Esophagus muscularis mucosa (tissue), 4 donors: Measurements from ENCODE around the gene KCTD11.
"Not testable (repeated sequence)": the region's sequence is repeated elsewhere in the genome, so short reads cannot be mapped to it uniquely, and the experiment has no call there.

Experiments
- CTCF ChIP-seq, 3 experiments: fragments of 200-600 bp in 2 of 3; fragments of 450-650 bp in 1 of 3; sonication (generic) in 2 of 3; IDR thresholded peaks; one replicate each; pipeline ENCODE4 v1.5.1; 2017 to 2019; ENCODE audit warnings: antibody characterized with exemption in 3 of 3, mild to moderate bottlenecking in 2 of 3, moderate library complexity in 1 of 3
- EP300 ChIP-seq: sonication (generic); formaldehyde crosslinking; IDR thresholded peaks from one replicate; pipeline ENCODE4 v1.6.1; 2017; ENCODE audit warnings: antibody characterized with exemption
- POLR2A ChIP-seq: fragments of 450-650 bp; IDR thresholded peaks from one replicate; pipeline ENCODE4 v1.6.1; 2017; ENCODE audit warnings: antibody characterized with exemption, moderate library complexity, mild to moderate bottlenecking, low read depth
- POLR2AphosphoS5 ChIP-seq, 2 donors: sonication (generic); formaldehyde crosslinking; IDR thresholded peaks; one replicate each; pipeline ENCODE4 v1.6.1; 2017; ENCODE audit warnings: antibody characterized with exemption in 2 of 2

DNA sequence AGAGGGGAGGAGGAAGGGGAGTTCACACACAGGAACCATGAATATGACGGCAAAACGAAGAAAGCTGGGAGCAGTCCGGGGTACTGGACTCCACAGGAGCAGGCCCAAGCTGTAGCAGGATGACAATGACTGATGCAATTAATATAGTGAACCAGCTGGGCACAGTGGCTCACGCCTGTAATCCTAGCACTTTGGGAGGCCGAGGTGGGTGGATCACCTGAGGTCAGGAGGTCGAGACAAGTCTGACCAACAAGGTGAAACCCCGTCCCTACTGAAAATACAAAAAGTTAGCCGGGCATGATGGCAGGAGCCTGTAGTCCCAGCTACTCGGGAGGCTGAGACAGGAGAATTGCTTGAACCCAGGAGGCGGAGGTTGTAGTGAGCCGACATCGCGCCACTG, 16.2 kb upstream of the KCTD11 start:
- not testable (repeated sequence) for TF ChIP-seq POLR2AphosphoS5 (IDR thresholded peaks at IDR 0.05); CTCF (IDR thresholded peaks at IDR 0.05); POLR2A; EP300
